Umbilical cord (tissue), 2 donors: ENCODE data around the gene MLN. TPM values are rescaled to one million over a fixed set of nuclear protein-coding genes. Genes with fewer than 3 reads are reported as not detected.

Experiments used
- DNase-seq: peaks from one replicate; pipeline ENCODE4 v3.0.0-alpha.2; 2015; ENCODE audit warnings: low spot score
- total RNA-seq: library from RNA; depleted of rRNA; stranded (reverse); fragments of >200 nt; gene quantifications from one replicate; pipeline ENCODE4 v1.2.3, GENCODE V29; 2014; ENCODE audit warnings: low replicate concordance; ENCODE audit not compliant: insufficient read depth

MLN gene, protein sequence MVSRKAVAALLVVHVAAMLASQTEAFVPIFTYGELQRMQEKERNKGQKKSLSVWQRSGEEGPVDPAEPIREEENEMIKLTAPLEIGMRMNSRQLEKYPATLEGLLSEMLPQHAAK
- total RNA-seq: not detected

DNA sequence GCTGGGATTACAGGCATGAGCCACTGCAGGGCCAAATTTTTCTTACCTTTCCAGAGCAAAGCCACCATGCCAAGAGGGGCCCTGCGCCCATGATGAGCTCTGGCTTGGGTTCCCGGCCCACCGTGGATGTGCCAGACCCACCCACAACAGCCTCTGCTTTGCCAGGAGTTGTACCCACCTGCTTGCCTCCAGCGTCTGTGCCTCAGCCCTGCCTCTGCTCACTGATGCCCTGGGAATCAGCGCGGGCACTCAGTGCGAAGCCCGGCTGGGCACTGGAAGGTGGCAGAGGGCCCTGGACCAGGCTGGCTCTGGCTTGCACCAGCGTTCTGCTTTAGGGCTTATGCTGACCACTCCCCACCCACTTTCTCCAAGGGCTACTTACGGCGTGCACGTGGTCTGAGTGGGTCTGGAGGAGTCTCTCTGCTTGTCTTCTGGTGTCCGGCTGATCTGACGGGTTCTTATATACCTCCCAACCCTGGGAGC lies at the start of gene MLN:
MLN (minus strand) TSS at position 433 of the 483 bp plus-strand sequence. CDS start 2,840 bp downstream, outside the sequence.
- no peak for DNase-seq

DNA sequence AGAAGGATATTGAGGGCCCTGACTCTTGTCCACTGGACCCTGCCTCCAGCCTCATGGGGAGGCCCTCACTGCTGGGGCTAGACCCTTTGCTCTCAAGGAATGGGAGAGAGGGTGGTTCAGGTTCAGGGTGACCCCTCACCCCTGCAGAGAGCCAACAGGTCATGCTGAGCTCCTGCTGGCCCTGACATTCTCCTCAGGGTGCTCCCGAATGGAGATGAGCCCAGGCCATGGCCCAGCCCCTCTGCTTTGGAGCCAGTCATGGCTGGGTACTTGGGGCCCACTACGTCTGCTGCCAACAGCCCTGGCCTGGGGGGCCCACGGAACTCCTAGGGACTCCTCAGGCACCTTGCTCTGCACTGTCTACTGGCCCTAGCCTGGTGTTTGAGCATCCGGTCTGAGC lies 49.2 kb upstream of the MLN start:
- DNase-seq: no peak

DNA sequence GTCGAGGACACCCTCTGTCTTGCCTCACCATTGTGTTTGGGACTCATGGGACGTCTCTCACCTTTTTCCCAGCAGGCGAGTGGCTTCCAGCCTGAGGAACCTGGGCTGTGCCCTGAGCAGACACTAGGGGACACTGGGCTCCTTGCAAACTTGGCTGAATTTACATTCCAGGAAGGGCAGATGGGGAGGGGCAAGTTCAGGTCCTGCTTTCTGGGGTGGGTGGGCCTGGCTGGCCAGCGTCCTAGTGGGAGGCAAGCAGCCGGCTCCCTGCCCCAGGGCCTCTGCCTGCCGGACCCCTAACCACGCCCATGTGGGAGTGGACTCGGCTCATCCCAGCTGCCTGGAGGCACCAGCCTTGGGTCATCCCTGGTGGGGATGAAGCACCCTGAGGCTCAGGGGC lies 48.2 kb upstream of the MLN start:
- DNase-seq: peak; percentile 61

DNA sequence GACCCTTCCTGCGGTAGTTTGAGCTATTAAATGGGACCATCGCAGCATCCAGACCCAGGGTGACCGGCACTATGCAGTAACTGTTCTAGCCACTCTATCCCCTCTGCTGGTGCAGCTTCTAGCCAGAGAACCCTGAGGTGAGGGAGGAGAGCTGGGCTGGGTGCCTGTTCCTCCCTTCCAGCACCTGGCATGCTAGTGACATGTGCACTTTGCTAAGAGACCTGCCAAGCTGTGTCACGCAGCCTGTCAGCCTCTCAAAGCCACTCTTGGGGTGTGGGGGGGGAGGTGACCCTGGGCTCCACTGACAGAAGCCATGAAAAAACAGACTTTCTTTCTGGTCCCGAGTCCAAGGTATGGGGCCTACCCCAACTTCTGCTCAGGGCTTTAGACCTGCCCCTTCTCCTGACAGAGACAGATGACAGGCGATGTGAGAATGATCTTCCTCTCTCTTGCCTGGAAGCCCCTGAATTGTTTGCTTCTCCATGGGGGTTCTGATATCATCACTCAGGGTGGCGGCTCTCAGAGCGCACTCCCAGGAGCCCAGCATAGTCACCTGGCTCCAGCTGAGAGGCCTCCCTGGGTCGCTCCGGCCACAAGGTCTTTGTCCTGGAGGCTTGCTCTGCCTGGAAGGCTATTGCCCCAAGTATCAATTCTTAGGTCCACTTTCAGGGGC lies 47.2 kb upstream of the MLN start:
- no peak for DNase-seq

DNA sequence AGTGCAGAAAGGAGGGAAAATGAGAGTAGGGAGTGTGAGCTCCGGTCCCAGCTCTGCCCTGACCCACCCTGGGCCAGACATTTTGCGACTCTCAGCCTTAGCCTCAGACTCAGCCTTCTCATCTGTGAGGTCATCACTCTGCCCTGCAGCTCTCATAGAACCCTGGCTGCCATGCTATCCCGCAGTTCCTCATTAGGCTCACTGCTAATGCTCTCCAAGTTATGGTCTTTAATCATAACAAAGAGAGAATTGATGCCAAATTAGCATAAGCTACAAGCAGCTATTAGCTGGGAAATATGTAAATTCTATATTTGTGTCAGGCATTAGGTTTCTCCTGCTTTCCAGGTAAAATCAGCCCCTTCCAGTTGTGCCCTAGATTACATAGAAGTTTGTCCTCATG lies 46.5 kb upstream of the MLN start:
- no peak for DNase-seq

DNA sequence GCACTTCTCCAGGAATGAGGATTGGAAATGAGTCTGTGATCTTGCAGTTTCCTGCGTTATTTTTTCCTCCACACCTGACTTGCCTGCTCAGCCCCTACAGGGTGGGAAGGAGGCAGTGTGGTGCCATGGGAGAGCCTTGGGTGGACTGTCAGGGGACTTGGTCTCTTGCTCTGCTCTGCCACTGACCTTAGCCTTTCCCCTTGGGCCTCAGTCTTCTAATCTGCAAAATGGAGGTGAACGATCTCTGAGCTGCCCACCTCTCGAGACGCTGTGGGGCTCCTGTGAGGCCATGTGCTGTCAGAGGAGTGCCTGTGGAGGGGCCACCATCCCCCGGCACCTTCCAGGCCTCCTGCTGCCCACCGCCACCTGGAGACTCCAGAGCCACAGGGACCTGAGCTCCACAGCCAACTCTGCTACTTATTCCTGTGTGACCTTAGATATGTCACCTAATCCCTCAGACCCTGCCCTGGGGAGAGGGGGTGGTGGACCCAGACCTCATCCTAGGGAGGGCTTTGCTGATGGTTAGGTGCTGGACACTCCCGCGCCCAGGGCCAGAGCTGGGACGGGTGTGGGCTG lies 45.8 kb upstream of the MLN start:
- no peak for DNase-seq

DNA sequence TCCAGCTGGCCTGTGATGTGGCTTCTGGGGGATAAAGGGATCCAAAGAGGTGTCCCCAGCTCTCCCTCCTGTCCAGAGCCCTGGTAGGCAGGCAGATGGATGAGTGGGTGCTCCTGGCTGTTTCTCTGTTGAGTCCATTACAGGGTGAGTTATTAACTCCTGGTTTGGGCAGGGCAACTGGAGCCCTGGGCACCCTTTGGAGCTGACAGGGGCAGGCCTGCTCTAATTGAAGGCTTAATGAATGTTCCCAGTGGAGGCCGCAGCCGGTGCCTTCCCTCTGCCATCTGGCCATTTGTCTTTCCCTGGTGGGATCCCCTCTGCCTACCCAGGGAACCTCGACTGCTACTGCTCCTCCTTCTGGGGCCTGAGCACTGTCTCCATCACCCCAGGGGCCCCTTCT lies 44.7 kb upstream of the MLN start:
- DNase-seq: no peak

DNA sequence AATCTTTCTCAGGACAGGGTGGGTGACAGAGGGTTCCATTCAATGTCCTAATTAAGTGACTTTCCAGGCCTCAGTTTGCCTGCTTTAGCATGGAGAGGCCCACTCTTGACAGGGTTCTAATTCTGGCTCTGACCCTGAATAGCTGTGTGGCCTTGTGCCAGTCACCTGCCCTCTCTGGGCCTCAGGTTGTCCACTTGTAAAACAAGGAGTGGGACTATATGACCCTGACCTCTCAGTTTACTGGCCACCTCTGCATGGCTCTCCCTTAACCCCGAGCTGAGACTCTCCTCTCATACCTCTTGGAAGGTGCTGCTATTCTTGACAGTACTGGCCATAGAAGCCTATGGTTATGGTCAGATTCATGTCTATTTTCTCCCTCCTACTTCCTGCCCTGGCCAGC lies 44.1 kb upstream of the MLN start:
- DNase-seq: no peak

DNA sequence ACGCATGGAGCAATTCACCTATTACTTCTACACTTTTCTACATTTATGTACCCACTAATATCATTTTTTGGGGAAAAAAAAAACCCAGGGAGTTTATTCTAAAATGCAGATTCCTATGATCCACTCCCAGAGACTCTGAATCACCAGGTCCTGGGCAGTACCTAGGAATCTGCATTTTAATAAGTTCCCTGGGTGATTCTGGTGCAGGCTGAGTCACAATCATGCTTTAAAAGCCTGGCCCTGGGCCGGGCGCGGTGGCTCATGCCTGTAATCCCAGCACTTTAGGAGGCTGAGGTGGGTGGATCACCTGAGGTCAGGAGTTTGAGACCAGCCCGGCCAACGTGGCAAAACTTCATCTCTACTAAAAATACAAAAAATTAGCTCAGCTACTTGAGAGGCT lies 43.3 kb upstream of the MLN start:
- no peak for DNase-seq

DNA sequence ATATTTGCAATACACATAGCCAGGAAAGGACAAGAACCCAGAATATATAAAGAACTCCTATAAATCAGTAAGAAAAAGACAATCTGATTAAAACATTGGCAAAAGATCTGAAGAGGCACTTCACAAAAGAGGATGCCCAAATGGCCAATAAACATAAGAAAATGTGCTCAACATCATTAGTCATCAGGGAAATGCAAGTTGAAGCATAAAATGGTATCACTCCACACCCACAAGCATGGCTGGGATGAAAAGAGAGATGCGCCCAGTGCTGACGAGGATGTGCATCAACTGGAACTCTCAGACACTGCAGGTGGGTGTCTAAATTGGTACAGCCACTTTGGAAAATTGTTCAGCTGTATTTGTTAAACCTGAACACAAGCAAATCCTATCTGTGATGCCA lies 42.4 kb upstream of the MLN start:
- DNase-seq: no peak

DNA sequence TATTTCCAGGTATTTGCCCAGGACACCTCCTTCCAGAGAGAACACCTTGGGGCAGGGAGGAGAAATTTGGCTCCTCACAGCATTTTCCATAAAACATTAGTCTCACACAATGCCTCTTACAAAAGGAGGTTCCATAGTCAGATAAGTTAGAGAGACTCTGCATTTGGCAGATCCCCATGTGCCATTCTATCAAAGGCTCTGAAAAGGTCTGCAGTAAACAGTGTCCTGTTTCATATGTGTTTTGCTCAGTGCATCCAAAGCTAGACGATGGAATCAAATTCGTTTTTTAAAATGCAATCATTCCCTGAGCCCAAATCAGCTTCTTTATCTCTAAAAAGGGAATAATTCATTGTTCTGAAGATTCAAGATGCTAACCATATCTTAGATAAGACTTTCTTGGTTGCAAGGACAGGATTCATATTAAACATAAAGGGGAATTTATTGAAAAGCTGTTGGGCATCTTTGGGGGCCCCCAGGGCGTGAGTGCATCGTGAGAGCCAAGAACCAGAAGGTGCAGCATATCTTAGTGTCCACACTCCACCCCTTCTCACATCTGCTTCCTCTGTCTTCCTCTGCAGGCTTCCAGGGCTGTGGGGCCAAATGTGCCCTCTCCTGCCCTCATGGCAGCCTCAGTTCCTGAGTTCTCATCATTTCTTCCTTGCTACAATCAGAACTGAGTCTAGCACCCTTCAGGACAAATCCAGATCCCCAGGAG lies 41.4 kb upstream of the MLN start:
- DNase-seq: no peak

DNA sequence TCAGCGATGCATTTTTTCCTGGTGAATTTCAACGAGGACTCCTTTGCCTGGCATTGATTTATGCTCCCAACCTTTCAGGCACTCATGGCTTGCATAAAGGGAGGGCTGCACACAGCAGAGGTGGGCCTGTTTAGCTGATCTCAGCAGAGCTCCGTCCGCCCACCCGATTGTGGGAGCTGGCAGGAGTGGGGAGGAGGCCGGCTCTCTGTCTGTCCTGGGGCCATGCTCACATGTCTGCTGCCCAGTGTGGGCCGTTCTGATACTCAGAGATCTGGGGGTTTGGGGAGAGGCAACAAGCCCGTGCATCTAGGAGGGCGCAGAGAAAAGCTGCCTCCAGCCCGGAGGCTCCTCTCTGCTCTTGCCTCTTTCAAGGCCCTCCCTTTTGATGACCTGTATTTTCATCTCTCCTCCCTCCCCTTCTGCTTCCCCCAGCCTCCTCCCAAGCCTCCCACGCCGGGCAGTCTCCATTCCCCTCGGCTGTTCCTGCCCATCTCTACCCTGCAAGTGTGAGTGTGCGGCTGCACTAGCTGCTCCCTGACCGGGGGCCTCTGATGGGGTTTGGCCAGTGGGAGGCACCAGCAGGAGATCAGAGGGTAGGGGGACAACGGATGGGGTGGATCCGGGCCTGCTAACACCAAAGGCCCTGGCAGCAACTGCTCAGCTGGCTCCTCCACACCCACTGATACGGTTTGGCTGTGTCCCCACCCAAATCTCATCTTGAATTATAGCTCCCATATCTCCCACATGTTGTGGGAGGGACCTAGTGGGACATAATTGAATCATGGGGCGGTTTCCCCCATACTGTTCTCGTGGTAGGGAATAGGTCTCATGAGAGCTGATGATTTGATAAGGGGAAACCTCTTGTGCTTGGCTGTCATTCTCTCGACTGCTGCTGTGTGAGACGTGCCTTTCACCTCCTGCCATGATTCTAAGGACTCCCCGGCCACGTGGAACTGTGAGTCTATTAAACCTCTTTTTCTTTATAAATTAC lies 39.6 kb upstream of the MLN start:
- peak; percentile 55 for DNase-seq

DNA sequence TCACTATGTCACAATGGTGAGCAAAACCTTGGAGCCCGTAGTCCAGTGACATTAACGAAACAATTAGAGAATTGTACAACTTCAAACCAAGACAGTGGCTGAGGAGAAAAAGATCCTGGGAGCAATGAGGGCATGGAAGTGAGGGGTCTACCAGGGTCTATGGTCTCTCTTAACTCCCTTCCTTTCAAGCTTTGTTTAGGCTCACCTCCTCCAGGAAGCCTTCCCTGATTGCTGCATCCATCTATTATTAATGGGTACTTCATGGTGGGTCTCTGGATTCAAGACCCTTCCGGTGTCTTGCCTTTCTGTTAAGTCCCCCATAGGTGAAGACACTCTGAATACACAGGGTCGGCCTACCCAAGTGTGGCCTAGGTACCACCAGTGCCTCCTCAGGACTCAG lies 38.1 kb upstream of the MLN start:
- DNase-seq: no peak

DNA sequence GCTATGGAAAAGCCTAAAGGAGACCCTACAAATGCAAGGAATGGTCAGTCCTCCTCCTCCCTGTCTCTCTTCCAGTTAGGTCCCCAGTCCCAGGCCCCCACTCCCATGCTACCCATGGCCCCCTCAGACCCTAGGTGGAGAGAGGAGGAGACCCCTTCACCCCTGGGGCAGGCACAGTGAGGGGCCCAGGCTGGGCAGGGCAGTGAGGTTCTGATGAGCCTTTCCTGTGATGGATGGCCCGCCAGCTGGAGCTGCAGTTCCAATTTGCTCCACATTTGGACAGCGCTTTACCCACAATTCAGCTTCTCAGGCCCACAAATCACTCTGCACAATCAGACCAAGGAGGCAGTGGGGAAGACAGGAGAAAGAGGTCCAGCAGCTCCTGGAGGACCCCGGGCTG lies 37.3 kb upstream of the MLN start:
- DNase-seq: no peak

DNA sequence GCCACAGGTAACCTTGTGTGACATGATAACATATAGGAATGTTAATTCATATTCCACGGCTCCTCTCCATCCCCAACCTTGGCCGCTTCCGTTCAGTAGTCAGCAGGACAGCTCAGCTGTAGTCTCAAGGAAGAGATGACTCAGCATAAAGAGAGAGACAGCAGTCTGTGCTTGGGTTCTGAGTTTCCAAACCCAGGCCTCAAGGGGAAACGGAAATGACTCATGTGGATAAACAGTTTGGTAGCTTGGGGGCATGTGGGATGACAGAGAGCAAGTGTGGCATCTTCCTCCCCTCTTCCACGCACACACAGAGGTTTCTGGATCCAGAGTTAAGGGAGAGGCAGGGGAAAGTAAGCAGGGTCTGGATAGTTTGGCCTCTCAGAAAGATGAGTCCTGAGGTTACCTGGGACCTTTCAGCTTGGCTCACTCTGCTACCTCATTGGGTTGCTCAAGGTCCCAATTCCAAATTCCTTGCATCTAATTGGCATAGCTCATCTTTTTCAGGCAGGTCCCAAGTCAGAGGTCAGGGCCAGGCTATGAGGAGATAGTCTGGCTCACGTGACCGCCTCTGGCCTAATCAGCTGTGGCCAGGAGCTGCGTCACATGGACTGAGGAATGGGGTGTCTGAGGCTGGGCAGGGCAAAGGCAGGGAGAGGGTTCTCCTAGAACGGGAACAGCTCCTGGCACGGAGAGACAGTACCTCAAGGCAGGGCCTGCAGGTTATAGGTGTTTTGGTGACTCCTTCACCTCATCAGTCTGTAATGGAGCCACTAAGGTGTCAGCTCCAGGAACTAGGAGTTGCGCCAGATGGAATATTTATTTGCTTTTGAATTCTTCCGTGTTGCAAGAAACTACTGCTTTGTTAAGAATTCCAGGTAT lies 36.5 kb upstream of the MLN start:
- DNase-seq: peak; percentile 95

DNA sequence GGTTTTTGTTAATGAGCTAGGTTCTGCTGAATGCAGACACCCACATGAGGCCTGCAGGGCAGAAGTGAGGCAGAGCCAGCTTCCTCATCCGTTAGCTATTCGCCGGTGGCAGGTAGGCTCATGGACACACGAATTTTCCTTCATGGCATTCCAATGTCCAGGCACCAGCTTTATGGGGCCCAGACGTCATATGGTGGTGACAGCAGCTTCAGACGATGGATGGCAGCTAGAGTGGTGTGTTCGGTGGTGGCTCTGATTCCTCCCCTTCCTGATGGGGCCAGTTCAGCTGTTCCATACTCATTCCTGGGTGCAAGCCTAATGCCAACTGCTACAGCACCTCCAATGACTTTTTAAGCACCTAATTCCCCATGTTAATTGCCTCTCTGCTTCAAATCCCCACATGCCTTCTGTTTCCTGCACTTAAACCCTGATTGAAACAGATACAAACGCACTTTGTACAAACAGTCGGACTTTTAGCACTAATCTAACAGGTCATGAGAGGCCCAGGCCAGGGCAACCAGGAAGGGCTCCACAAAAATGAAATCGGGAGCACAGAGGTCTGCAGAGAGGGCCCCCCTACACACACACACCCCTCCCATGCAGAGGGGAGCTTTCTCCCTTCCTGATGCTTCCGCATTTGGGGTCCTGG lies 35.7 kb upstream of the MLN start:
- DNase-seq: no peak

DNA sequence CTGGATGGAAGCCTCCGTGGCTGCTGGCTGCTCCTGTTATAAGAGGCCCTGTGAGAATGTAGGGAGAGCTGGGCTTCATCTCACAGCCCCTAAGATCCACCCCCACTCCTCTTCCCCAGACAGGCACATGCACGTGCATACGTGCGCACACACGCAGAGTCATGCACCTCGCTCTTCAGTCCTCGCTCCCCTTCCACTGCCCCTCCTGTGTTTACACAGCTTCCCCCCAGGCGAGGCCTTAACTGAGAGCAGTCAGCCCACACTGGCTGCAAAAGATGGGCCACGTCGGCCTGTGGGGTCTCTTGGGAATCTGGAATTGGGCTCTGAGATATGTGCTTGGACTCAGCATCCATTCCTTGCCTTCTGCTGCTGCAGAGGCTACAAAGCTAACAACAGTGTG lies 35.2 kb upstream of the MLN start:
- DNase-seq: peak; percentile 65

DNA sequence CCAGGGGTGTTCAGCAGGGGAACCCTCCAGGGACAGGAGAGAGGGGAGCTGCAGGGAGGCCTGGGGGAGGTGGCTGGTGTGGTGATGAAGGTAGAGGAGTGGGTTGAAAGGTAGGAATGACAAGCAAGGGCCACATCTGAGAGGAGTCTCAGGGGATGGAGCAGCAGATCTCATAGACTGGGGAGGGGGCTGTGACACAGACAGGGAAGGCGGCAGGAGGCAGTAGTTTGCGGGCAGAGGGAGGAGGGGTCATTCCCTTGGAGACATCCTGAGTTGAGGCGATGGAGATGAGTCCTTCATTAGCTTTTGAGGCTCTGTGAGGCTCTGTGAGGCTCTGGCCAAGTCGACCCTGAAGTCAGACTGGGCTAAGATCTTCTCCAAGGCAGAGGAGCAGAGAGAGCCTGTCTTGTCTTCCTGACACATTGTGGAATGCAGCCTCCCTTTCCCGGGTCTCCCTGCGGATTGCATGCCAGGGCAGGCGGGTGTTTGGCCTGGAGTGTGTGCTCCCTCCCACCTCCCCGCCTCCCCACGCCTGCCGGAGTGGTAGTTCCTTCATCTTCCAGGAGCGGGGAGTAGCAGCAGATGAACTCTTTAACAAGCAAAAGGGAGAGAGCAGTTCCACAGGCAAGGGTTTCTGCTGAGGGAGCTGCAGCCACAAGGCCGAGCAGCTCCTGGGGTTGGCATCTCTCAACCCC lies 34.3 kb upstream of the MLN start:
- DNase-seq: peak; percentile 87

DNA sequence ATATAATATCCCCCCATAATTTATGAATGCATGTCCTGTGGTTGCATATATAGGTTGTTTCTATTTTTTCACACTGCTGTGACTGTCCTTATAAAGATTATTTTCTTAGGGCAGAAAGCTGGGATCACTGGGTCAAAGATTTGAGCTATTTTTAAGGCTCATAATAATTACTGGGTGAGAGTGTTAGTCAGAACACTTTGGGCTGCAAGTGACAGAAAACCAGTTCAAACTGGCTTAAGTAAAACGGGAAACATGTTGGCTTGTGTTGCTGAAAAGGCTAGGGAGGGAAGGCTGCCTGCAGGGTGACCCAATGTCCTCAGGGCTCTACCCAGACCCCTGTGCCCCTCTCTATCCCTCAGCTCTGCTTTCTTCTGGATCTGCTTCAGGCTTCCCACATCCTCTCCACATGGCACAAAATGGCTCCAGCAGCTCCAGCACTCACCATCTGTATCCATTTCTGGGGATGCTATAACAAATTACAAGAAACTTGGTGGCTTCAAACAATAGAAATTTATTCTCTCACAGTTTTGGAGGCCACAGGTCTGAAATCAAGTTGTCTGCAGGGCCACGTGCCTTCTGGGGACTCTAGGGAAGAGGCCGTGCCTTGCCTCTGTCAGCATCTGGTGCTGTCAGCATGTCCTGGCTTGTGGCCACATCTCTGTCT lies 33.1 kb upstream of the MLN start:
- DNase-seq: no peak
